ENCODE results near the gene SGCD. TPM values are rescaled to one million over a fixed set of nuclear protein-coding genes. Genes with fewer than 3 reads are reported as not detected.

SGCD gene
- total RNA-seq, 4 donors from 2014 or later: 0.37 to 3.7 (median 2.4) TPM

GRCh38 chr5:156444753-156445291 lies 117.9 kb downstream of the SGCD start:
- Histone ChIP-seq H3K27me3 (no peaks in the 10 kb centered on the region), H3K4me1 (no peaks in the 10 kb centered on the region), H3K4me3 (no peak overlapping the region), H3K9me3 (no peaks in the 10 kb centered on the region), H3K36me3 (no peaks in the 10 kb centered on the region), H3K27ac (no peak overlapping the region)
- intact Hi-C loops (cut with DNase I; ENCODE audit: low total_unique reads) (no loop called here), in situ Hi-C loops (cut with MboI; ENCODE audit: low pct_ligation_motif_present in 1 of 4, low pct_unique_long_range_greater_than_20kb in 1 of 4, low sequenced_read_pairs in 3 of 4) (no loop called here)
- 72 to 77% methylated on average over 3 of the region's 3 CpGs for WGBS, 2 donors (ENCODE audit: low coverage in 1 of 2)
- DNase-seq: no peak
- TF ChIP-seq EP300 (IDR thresholded peaks at IDR 0.05; ENCODE audit: low read depth): no peak
- no peak for TF ChIP-seq CTCF (IDR thresholded peaks at IDR 0.05)
- no peak for TF ChIP-seq POLR2A (IDR thresholded peaks at IDR 0.05)
- TF ChIP-seq POLR2AphosphoS5 (IDR thresholded peaks at IDR 0.05): no peak

DNA sequence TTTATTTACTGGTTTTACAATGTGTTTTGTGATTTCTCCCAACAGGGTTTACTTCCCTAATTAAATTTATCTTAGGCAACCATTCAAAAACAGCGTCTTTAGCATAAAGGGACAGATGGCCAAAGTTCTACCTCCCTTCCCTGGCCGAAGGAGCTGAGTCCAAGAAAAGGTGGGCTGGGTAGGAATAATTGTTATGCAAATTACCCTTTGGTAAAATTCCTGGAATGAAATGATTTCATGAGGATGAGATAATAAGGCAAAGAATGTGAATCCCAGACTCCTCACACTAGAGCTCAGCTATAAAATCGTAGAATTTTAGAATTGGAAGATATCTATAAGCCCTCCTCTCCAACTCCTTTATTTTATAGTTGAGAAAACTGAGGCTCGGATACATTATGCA lies 119.6 kb downstream of the SGCD start:
- intact Hi-C loops (cut with DNase I; ENCODE audit: low total_unique reads): no loop called here
- H3K9me3 ChIP-seq: no peaks in the 10 kb centered on the region
- DNase-seq: no peak
- H3K4me1 ChIP-seq: no peaks in the 10 kb centered on the region
- in situ Hi-C loops (cut with MboI; ENCODE audit: low pct_ligation_motif_present in 1 of 4, low pct_unique_long_range_greater_than_20kb in 1 of 4, low sequenced_read_pairs in 3 of 4): no loop called here
- no peaks in the 10 kb centered on the region for H3K27me3 ChIP-seq
- no peak overlapping the region for H3K27ac ChIP-seq
- H3K4me3 ChIP-seq: no peak overlapping the region
- no peaks in the 10 kb centered on the region for H3K36me3 ChIP-seq
- WGBS, 2 donors (ENCODE audit: low coverage in 1 of 2): 67 to 71% methylated on average over 4 of the region's 4 CpGs
- no peak for TF ChIP-seq POLR2A (IDR thresholded peaks at IDR 0.05)
- TF ChIP-seq EP300 (IDR thresholded peaks at IDR 0.05; ENCODE audit: low read depth): no peak
- no peak for TF ChIP-seq CTCF (IDR thresholded peaks at IDR 0.05)
- no peak for TF ChIP-seq POLR2AphosphoS5 (IDR thresholded peaks at IDR 0.05)

DNA sequence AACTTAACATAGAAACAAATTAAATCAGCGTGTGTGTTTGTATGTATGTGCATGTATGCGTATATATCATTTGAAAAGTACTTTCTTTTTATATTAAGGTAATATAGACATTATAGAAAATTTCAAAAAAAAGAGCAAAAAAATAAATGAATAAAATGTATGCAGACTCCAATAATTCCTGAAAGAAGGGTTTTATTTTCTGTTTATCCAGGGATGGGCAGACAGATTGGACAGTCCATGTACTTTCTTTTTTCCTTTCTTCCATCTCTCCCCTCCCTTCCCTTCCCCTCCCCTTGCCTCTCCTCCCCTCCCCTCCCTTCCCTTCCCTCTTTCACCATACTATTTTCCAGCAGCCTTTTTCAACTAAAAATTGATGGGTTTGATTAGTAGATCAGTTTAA lies 123.8 kb downstream of the SGCD start:
- in situ Hi-C loops (cut with MboI; ENCODE audit: low pct_ligation_motif_present in 1 of 4, low pct_unique_long_range_greater_than_20kb in 1 of 4, low sequenced_read_pairs in 3 of 4): no loop called here
- no peak overlapping the region for H3K27ac ChIP-seq
- no peaks in the 10 kb centered on the region for H3K27me3 ChIP-seq
- DNase-seq: no peak
- TF ChIP-seq POLR2A (IDR thresholded peaks at IDR 0.05) (no peak), CTCF (IDR thresholded peaks at IDR 0.05) (no peak), POLR2AphosphoS5 (IDR thresholded peaks at IDR 0.05) (no peak), EP300 (IDR thresholded peaks at IDR 0.05; ENCODE audit: low read depth) (no peak)
- no peaks in the 10 kb centered on the region for H3K36me3 ChIP-seq
- H3K9me3 ChIP-seq: no peaks in the 10 kb centered on the region
- H3K4me3 ChIP-seq: no peak overlapping the region
- 85 to 93% methylated on average over 2 of the region's 2 CpGs for WGBS, 2 donors (ENCODE audit: low coverage in 1 of 2)
- H3K4me1 ChIP-seq: no peaks in the 10 kb centered on the region
- intact Hi-C loops (cut with DNase I; ENCODE audit: low total_unique reads): loop anchor here (5.0 kb wide), 1 partner anchor 847 kb away; no protein-coding TSS in a partner anchor

DNA sequence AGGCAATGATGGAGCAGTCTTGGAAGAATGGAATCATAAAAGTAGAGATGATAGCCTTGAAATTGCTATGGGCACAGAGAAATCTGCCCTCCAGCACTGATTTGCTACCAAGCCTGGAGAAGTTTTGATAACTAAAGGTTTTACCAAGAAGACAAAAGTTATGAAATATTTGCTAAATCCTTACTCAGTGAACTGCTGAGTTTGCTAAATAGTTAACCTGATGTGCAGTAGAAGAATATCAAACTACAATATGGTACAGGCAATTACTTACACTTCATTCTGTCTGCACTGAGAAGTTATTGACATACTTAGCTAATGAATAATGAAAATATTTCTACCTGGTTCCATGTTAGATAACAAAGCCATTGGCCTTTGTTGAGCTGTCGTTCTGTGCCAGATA lies 124.5 kb downstream of the SGCD start:
- in situ Hi-C loops (cut with MboI; ENCODE audit: low pct_ligation_motif_present in 1 of 4, low pct_unique_long_range_greater_than_20kb in 1 of 4, low sequenced_read_pairs in 3 of 4): no loop called here
- 55 to 71% methylated on average over 1 of the region's 1 CpG for WGBS, 2 donors (ENCODE audit: low coverage in 1 of 2)

More for the DNA sequence above, 124.5 kb downstream of the SGCD start:
- DNase-seq: no peak
- intact Hi-C loops (cut with DNase I; ENCODE audit: low total_unique reads): loop anchor here (5.0 kb wide), 1 partner anchor 846 kb away; no protein-coding TSS in a partner anchor
- TF ChIP-seq CTCF (IDR thresholded peaks at IDR 0.05): no peak
- no peak for TF ChIP-seq POLR2AphosphoS5 (IDR thresholded peaks at IDR 0.05)
- TF ChIP-seq EP300 (IDR thresholded peaks at IDR 0.05; ENCODE audit: low read depth): no peak
- TF ChIP-seq POLR2A (IDR thresholded peaks at IDR 0.05): no peak
- peaks cover 0 to 3% (median 0%) of the 10 kb centered on the region in 4 donors for H3K4me1 ChIP-seq
- no peaks in the 10 kb centered on the region for H3K36me3 ChIP-seq
- no peaks in the 10 kb centered on the region for H3K9me3 ChIP-seq
- no peak overlapping the region for H3K27ac ChIP-seq
- no peak overlapping the region for H3K4me3 ChIP-seq
- no peaks in the 10 kb centered on the region for H3K27me3 ChIP-seq

Data from transverse colon (tissue), 4 donors.